HFFc6 (cell line): Measurements from ENCODE around the gene PLD1. TPM values are rescaled to one million over a fixed set of nuclear protein-coding genes. Genes with fewer than 3 reads are reported as not detected.

ENCODE experiments used
- DNase-seq: peaks from one replicate; pipeline ENCODE4 v3.0.0-alpha.2; 2018
- H3K27ac Mint-ChIP-seq: 2 replicates; pipeline ENCODE4 v1.8.0; 2020; ENCODE audit warnings: mild to moderate bottlenecking, mixed read lengths
- H3K27me3 Mint-ChIP-seq: 2 replicates; pipeline ENCODE4 v1.8.0; 2021; ENCODE audit warnings: mild to moderate bottlenecking, moderate library complexity, mixed read lengths; ENCODE audit not compliant: insufficient read depth
- H3K36me3 Mint-ChIP-seq: 2 replicates; pipeline ENCODE4 v1.8.0; 2021; ENCODE audit warnings: low read depth, mixed read lengths
- H3K4me1 Mint-ChIP-seq: 2 replicates; pipeline ENCODE4 v1.8.0; 2020; ENCODE audit warnings: low read depth, mixed read lengths
- H3K4me3 Mint-ChIP-seq: 2 replicates; pipeline ENCODE4 v1.8.0; 2020; ENCODE audit warnings: mild to moderate bottlenecking, moderate library complexity, mixed read lengths
- H3K9me3 Mint-ChIP-seq: 2 replicates; pipeline ENCODE4 v1.8.0; 2020; ENCODE audit warnings: mild to moderate bottlenecking, mixed read lengths
- total RNA-seq, 6 experiments: library from RNA; stranded (reverse); fragmentation: NEBNext Ultra II Directional; extraction: Animal tissue kit (Norgen Biotek cat#: 25700); gene quantifications; 2 replicates in 1 of 6; 3 replicates in 5 of 6; pipeline ENCODE4 v1.2.3, GENCODE V29; 2021
- TF ChIP-seq, protein P1 (sequence below): fragments of 200-600 bp; sonication (generic); IDR thresholded peaks from 2 replicates; pipeline ENCODE4 v1.5.0; 2021; ENCODE audit warnings: antibody characterized with exemption, mild to moderate bottlenecking

Gene PLD1
- total RNA-seq, 6 experiments from 2014 or later: 4.1 to 6.0 (median 5.3) TPM

GRCh38 chr3:171790898-171791691 lies 19.2 kb downstream of the PLD1 start:
- Mint-ChIP-seq H3K27ac (no peak overlapping the region), H3K4me1 (peaks cover 29% of the 10 kb centered on the region), H3K36me3 (peaks cover 4% of the 10 kb centered on the region; the same call in 1 of the 2 replicates), H3K4me3 (no peak overlapping the region), H3K9me3 (no peaks in the 10 kb centered on the region), H3K27me3 (no peaks in the 10 kb centered on the region; the same call in 1 of the 2 replicates)
- TF ChIP-seq, protein P1, sequence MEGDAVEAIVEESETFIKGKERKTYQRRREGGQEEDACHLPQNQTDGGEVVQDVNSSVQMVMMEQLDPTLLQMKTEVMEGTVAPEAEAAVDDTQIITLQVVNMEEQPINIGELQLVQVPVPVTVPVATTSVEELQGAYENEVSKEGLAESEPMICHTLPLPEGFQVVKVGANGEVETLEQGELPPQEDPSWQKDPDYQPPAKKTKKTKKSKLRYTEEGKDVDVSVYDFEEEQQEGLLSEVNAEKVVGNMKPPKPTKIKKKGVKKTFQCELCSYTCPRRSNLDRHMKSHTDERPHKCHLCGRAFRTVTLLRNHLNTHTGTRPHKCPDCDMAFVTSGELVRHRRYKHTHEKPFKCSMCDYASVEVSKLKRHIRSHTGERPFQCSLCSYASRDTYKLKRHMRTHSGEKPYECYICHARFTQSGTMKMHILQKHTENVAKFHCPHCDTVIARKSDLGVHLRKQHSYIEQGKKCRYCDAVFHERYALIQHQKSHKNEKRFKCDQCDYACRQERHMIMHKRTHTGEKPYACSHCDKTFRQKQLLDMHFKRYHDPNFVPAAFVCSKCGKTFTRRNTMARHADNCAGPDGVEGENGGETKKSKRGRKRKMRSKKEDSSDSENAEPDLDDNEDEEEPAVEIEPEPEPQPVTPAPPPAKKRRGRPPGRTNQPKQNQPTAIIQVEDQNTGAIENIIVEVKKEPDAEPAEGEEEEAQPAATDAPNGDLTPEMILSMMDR: no peak
- DNase-seq: no peak

DNA sequence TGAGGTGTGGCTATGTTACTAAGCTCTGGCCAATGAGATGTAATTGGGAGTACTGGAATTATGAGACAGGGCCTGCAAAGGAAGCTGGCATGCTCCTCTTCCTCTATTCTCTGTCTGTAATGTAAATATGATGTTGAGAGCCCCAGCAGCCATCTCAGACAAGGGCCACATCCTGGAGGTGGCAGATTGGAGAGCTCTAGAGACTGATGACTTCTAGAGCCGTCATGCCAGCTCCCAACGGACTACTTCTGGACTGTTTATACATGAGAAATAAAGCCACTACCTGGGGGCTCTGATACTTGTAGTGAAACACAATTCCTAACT lies 19.7 kb downstream of the PLD1 start:
- Mint-ChIP-seq H3K9me3 (no peaks in the 10 kb centered on the region), H3K36me3 (peaks cover 4% of the 10 kb centered on the region; the same call in 1 of the 2 replicates), H3K27ac (no peak overlapping the region), H3K4me3 (no peak overlapping the region), H3K27me3 (no peaks in the 10 kb centered on the region; the same call in 1 of the 2 replicates), H3K4me1 (peaks cover 29% of the 10 kb centered on the region)
- no peak for DNase-seq
- TF ChIP-seq, protein P1: no peak

DNA sequence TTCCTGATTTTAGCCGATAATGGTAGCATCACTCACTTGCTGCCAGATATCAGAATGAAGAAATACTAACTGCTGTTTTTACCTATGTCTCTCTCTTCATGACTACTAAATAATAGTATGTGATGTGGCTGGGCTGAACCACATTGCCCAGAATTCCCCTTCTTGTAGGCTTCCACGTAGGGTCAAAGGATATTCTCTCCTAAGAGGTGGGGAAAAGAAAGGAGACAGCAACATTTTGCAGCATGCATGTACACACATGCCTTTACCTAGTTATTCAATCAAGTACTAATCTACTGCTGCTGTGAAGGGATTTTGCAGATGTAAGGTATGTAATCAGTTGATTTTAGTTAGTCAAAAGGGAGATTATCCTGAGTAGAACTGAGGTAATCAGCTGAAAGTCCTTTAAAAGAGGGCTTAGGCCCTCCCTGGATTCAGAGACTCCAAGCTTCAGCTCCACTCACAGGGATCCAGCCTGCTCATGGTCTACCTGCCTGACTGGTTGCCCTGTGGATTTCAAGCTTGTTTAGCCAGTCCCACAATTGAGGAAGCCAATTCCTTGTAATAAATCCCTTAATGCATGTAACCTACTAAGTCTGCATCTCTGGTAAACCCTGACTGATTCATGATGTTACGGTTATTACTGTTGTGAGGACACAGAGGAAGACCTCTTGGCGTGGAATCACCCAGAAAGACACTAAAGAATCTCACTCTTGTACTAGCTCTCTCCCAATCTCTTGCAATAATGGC lies 20.4 kb downstream of the PLD1 start:
- Mint-ChIP-seq H3K36me3 (peaks cover 4% of the 10 kb centered on the region; the same call in 1 of the 2 replicates), H3K4me3 (no peak overlapping the region), H3K9me3 (no peaks in the 10 kb centered on the region), H3K27ac (no peak overlapping the region), H3K27me3 (no peaks in the 10 kb centered on the region; the same call in 1 of the 2 replicates), H3K4me1 (peaks cover 29% of the 10 kb centered on the region)
- no peak for DNase-seq
- TF ChIP-seq, protein P1: no peak

DNA sequence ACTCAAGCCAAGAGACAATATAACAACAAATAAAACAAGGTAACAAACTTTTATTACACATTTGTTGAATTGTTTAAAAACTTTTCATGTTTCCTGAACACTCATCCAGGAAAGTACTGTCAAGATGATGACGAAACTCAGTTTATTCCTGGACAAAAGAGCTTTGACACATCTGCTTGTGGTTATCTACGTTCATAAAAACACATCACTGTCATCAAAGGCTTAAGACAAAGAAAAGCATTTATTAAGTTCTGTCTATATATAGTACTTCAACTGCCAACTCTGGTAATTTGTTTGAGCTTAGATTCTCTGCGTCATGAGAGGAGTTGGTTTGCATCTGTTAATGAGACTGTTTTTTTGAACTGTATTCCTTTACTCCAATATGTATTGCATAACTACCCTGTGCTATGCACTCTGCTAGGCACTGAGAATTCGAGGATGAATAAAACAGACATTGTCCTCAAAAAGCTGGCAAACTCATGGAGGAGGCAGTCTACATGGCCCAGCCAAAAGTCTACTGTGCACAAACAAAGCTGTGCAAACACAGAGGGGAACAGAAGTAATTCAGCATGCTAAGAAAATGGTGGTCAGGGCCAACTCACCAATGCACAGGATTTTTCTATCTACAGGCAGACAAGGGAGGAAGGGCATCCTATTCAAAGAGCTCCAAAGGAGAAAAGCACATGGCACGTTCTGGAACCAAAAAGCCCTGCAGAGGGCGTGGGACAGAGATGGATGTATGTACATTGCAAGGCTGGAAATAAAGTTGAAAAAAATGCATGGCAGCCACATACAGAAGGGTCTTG lies 21.5 kb downstream of the PLD1 start:
- H3K4me1 Mint-ChIP-seq: peaks cover 29% of the 10 kb centered on the region
- TF ChIP-seq, protein P1: peak; percentile 41
- DNase-seq: peak; percentile 89
- peak overlapping the region; percentile 69 for H3K4me3 Mint-ChIP-seq
- peak overlapping the region; percentile 51 for H3K27ac Mint-ChIP-seq
- H3K9me3 Mint-ChIP-seq: no peaks in the 10 kb centered on the region
- peaks cover 1% of the 10 kb centered on the region for H3K27me3 Mint-ChIP-seq
- H3K36me3 Mint-ChIP-seq: peaks cover 4% of the 10 kb centered on the region; the same call in 1 of the 2 replicates

- peaks cover 22% of the 10 kb centered on the region for H3K4me1 Mint-ChIP-seq
- DNase-seq: no peak
- H3K9me3 Mint-ChIP-seq: no peaks in the 10 kb centered on the region
- H3K27me3 Mint-ChIP-seq: peaks cover 1% of the 10 kb centered on the region
- peaks cover 4% of the 10 kb centered on the region; the same call in 1 of the 2 replicates for H3K36me3 Mint-ChIP-seq
- TF ChIP-seq, protein P1: no peak
- no peak overlapping the region for H3K4me3 Mint-ChIP-seq
- no peak overlapping the region for H3K27ac Mint-ChIP-seq
Observed at GRCh38 chr3:171786997-171787396, 23.3 kb downstream of the PLD1 start.
